Limb (tissue), 2 donors: Measurements from ENCODE around the gene COL24A1.
"Not testable (repeated sequence)": the region's sequence is repeated elsewhere in the genome, so short reads cannot be mapped to it uniquely, and the experiment has no call there.

Experiments used
- DNase-seq, 2 donors: peaks; one replicate each; pipeline ENCODE4 v3.0.0-alpha.2; 2016; ENCODE audit errors: extremely low spot score in 2 of 2

Gene COL24A1

DNA sequence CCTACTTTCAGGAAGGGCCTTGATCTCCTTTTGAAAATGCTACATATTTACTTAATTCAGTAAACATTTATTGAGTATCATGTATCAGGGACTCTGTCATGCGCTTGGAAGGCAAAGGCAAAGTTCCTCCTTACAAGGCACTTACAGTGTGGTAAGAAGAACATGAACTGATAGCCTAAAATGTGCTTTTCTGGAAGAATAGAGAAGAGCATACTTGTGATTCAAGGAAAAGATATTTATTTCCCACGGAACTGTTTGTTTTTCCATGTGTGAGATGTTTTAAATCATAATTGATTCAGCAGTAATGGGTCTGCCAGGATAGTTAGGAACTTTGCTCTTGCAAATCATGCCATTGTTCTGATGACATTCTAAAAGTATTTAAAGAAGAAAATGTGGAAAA, 338.2 kb downstream of the COL24A1 start:
- DNase-seq = no peak

DNA sequence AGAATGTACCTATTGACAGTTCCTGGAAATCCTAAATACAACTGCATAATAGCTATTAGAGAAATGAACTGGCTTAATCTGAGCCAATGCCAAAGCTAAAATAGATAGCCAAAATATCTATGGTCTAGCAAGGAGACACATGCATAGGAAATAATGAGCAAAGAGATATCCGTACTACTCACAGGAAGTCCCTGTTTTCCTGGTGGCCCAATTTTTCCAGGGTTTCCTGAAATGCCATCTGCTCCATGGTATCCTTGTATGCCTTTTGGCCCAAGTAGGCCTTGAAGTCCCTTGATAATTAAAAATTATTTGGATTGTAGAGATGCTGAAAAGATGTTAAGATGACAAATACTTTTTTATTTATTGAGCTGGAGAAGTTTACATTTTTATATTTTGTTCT, 340.0 kb downstream of the COL24A1 start:
- no peak for DNase-seq

DNA sequence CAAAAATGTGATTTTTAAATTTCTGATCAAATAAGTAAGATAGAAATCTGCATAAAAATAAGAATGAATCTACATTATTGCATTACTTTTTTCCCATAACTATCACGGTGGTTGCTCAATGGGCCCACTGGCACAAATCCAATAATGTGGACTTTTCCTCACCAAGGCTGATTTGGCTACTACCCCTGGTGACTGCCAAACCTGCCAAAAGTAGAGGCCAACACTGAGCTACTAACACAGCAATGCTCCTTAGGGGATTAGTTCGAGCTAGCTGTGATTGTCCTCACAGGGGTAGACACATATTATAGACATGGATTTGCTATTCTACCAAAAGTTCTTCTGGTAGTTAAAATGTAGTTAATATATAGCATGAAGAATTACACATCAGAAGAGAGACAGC, 340.7 kb downstream of the COL24A1 start:
- DNase-seq = no peak

DNA sequence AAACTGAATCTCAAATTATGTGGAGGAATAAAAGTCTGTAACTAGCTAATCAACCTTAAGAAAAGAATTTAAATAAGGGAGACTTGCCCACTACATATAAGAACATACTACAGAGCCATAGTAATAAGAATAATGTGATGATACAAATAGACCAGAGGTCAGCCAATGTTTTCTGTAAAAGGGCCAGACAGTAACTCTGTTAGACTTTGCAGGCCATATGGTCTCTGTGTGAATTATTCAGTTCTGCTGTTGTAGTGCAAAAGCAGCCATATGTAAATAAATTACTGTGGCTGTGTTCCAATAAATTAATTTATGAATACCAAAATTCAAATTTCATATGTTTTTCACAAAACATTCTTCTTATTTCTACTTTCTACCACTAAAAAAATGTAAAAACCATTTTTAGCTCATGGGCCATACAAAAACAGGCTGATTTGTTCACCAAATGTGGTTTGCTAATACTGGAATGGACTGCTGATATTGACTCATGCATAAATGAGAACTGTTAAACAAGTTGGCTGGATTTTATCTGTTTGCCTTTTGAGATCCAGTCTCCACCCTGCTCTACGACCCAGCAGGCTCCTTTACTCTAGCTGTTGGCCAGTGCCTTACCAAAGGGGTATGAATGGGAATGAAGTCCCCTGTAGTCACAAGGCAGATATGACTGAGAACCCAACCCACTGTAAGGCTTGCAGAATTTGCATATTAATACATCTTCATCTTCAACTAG, 350.2 kb downstream of the COL24A1 start:
- no peak for DNase-seq

GRCh38 chr1:85801520-85801919, 355.1 kb downstream of the COL24A1 start:
- no peak for DNase-seq

DNA sequence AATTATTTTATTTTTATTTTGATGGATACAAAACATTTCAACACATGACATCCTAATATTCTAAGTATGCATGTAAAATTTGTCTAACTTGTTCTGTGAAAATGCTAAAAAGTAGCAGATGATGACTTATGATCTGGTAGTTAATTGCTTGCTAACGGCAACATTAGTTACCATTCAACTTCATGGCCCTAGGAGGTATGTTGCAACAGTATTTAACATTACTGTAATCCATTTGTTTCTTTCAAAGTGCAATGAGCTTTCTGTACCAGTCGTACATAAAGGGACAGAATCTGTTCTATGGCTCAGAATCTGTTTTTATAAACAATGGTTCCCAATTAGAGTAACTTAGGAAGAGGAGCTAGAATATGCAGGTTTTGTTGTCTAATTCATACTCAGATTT, 356.8 kb downstream of the COL24A1 start:
- no peak for DNase-seq

DNA sequence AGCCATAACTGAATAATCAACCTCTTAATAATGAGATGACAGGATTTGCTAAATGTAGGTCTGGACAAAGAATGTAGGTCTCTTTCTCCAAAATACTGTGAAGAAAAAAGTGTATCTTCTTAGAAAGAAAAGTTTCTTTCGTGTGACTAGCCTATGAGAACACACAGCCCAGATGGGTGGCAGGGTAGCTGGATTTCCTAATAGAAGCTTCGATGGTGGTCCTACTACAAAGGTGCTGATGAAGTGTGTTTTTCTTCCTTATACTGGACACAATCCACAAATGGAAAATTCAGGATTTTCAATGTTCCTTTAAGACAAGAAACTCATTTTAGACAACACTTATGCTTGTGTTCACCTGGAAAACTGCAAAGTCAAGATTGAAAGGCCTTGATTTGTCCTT, 358.2 kb downstream of the COL24A1 start:
- DNase-seq = no peak

GRCh38 chr1:85777021-85777420, 379.6 kb downstream of the COL24A1 start:
- not testable (repeated sequence) for DNase-seq

GRCh38 chr1:85762804-85763203, 393.8 kb downstream of the COL24A1 start:
- DNase-seq = no peak

- DNase-seq = no peak
Observed at GRCh38 chr1:85756864-85757263, 399.7 kb downstream of the COL24A1 start.

- DNase-seq = no peak
Observed at GRCh38 chr1:85748120-85748519, 408.5 kb downstream of the COL24A1 start.

DNA sequence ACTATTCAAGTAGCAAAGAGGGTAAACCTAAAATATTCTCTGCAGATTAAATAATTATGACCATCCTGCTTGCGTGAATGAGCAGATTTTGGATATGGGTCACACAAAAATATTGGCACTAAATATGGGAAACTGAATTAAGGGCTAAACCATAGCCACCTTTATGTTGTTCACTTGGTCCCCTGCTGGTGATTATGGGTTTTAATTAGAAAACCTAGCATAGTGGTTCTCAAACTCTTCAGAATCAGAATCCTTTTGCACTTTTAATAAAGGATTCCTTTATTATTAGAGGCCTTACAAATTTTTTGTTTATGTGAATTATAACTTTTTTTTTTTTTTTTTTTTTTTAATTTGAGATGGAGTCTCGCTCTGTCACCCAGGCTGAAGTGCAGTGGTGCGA, 409.8 kb downstream of the COL24A1 start:
- DNase-seq = no peak

DNA sequence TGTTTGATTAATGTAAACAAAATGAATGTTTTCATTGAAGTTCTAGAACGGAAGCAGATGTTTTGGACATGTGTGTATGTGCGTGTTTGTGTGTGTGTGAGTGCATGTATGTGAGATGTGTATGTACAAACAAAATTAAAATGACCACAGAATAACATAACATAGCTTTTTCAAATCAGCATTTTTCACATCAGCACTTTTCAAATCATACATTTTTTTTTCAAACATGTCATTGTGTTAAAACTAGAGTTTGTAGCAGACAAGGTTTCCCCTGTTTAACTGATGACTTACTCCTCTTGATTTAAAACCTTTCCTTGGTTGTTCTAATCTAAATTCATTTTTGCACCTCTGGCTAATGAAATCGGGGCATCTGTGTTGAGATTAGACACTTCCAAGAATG, 412.8 kb downstream of the COL24A1 start:
- no peak for DNase-seq

DNA sequence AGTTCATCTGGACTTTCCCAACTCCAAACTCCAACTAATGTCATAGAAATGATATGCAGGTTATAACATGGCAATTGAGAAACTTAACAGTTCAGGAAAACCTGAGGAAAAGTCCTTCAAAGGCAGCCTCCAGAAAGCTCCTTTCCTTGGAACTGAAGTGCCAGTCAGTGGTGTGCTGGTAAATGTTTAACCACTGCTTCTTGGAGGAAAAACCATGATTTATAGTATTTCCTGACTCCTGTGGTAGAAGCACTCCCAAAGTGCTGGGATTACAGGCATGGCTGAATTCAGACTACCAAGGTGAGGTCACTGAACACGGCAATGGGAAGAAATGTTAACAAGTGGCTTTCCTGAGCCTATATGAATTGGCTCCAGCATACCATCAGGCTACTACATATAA, 421.6 kb downstream of the COL24A1 start:
- DNase-seq = no peak

- no peak for DNase-seq
Observed at GRCh38 chr1:85718678-85719340, 437.8 kb downstream of the COL24A1 start.

- DNase-seq = not testable (repeated sequence)
Observed at GRCh38 chr1:85714418-85715114, 442.0 kb downstream of the COL24A1 start.

DNA sequence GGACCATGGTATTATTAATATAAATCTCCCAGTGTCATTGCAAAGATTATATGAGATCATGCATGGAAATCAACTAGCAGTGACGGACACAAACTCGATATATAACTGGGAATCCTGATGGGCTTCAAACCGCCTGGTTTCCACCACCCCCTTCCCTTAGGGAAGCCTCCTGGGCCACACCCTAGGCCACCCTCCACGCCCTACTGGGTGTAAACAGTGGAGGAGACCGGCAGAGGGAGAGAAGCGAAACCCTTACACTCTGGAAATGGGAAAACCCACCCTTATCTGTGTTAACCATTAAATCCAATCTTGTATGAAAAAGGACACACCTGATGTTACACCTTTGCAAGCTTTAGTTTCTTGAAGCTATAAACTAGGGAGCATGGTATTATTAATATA, 447.7 kb downstream of the COL24A1 start:
- DNase-seq = no peak

DNA sequence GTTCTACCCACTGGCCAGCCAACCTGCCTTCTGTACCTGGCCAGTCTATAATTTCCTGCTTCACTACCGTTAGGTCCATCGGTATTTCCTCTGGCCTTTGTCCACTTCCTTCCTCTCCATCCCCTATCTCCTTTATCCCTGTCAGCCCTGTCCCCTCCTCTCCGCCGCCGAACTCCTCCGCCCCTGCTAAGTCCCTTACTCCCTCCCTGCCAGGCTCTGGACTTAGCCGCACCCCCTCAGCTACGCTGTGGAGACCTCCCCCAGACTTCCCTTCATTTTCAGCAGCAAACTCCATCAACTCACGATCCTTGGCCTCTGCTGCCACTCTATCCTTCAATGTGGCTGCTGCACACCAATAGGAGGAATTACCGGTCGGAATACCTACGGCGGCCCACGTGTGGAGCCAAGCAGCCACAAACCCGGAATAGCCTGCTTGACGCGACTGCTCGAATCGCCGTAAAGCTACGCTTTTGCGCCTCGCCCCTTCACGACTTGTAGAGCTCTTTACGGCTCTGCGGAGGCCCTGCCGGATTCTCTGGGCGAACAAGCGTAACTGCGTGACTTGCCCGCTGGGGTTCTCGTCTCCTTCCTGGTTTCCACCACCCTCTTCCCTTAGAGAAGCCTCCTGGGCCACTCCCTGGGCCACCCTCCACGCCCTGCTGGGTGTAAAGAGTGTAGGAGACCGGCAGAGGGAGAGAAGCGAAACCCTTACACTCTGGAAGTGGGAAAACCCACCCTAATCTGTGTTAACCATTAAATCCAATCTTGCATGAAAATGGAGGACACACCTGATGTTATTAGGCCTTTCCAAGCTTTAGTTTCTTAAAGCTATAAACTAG, 448.4 kb downstream of the COL24A1 start, which contains the start of gene ZNHIT6:
Gene ZNHIT6, minus strand, starts transcription at position 444 of the 839 bp plus-strand sequence. Its CDS starts 149 bp downstream, at position 295.
- peak; percentile 90 to 92 for DNase-seq

GRCh38 chr1:85707267-85707989, 449.1 kb downstream of the COL24A1 start:
- no peak for DNase-seq

DNA sequence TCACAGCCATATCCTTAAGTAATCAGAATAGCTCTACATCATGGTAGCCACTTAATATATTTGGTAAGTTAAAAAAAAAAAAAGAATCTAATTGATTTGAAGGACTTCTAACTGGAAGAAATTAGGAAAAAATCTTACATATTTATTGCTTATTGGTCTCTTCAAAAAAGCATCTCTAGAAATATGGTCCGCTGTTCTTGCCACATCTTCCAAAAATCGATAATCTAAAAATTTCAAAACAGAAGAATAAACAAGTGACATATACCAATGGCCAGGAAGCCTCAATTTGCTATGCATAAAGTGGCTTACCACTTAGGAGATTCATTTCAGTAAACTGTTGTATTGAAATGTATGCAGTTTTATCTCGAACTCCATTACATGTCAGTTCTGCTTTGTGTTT, 450.6 kb downstream of the COL24A1 start:
- no peak for DNase-seq

DNA sequence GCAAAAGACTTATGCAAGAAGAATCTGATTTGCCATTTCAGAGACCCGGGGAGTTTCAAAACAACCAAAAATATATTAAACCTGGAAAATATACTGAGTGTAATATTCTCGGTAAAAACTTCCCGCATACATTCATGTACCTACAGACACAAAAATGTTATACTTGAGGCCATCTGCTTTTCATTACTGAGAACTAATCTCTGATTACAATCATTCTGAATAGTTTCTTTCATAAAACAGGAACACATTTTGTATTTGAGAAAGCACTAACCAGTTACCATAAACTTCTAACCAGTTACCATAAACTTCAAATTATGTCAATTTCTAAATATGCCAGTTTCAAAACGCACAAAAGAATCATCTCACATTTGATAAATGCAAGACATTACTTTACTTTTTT, 456.1 kb downstream of the COL24A1 start:
- DNase-seq = no peak
